Neuronal stem cell (in vitro differentiated cells): ENCODE data around the gene PLXNC1.

Source experiments
- DNase-seq: peaks from one replicate; pipeline ENCODE4 v3.0.0-alpha.2; 2013; ENCODE audit warnings: low spot score
- H2AFZ ChIP-seq: one replicate; pipeline ENCODE4 v1.6.1; 2013; ENCODE audit warnings: mild to moderate bottlenecking, low read length, inconsistent platforms
- H2AK5ac ChIP-seq: 2 replicates; pipeline ENCODE4 v1.6.1; 2013; ENCODE audit warnings: low read depth, mild to moderate bottlenecking, inconsistent platforms, low read length, moderate library complexity, mixed read lengths
- H2BK120ac ChIP-seq: 2 replicates; pipeline ENCODE4 v1.6.1; 2013; ENCODE audit warnings: low read depth, mild to moderate bottlenecking, inconsistent platforms, low read length, moderate library complexity, mixed read lengths
- H2BK12ac ChIP-seq: one replicate; pipeline ENCODE4 v1.6.1; 2013; ENCODE audit warnings: low read length, inconsistent platforms
- H2BK15ac ChIP-seq: 2 replicates; pipeline ENCODE4 v1.6.1; 2013; ENCODE audit warnings: mild to moderate bottlenecking, low read length, inconsistent platforms, mixed read lengths
- H2BK5ac ChIP-seq: one replicate; pipeline ENCODE4 v1.6.1; 2013; ENCODE audit warnings: inconsistent platforms, mild to moderate bottlenecking, low read length, moderate library complexity
- H3K14ac ChIP-seq: one replicate; pipeline ENCODE4 v1.6.1; 2013; ENCODE audit warnings: low read length, inconsistent platforms
- H3K18ac ChIP-seq: 2 replicates; pipeline ENCODE4 v1.6.1; 2013; ENCODE audit warnings: low read length, inconsistent platforms
- H3K23ac ChIP-seq: 2 replicates; pipeline ENCODE4 v1.6.1; 2013; ENCODE audit warnings: low read depth, mild to moderate bottlenecking, mixed read lengths, low read length, inconsistent platforms; ENCODE audit not compliant: poor library complexity
- H3K27ac ChIP-seq: replicated peaks from 3 replicates; pipeline ENCODE4 v1.5.1; 2013; ENCODE audit warnings: low read length, inconsistent platforms
- H3K27me3 ChIP-seq, 3 experiments: 2 replicates each; pipeline ENCODE4 v1.6.1; 2013; ENCODE audit warnings: low read length in 3 of 3, mild to moderate bottlenecking in 2 of 3, inconsistent platforms in 1 of 3, low read depth in 1 of 3, mixed read lengths in 1 of 3, moderate library complexity in 1 of 3; ENCODE audit not compliant: control insufficient read depth in 3 of 3, insufficient read depth in 3 of 3
- H3K36me3 ChIP-seq, 2 donors: replicated peaks in 1 of 2; 2 replicates each; pipeline ENCODE4 v1.6.1; 2013; ENCODE audit warnings: low read length in 2 of 2; ENCODE audit not compliant: control insufficient read depth in 2 of 2, insufficient read depth in 2 of 2
- H3K4ac ChIP-seq: 2 replicates; pipeline ENCODE4 v1.6.1; 2013; ENCODE audit warnings: inconsistent platforms, mild to moderate bottlenecking, low read length, moderate library complexity
- H3K4me1 ChIP-seq, 2 donors: 1 replicate in 1 of 2; 2 replicates in 1 of 2; pipeline ENCODE4 v1.6.1; 2013; ENCODE audit warnings: low read length in 2 of 2, low read depth in 1 of 2; ENCODE audit not compliant: control insufficient read depth in 2 of 2, insufficient read depth in 1 of 2
- H3K4me2 ChIP-seq: one replicate; pipeline ENCODE4 v1.6.1; 2013; ENCODE audit warnings: mild to moderate bottlenecking, low read length, inconsistent platforms; ENCODE audit not compliant: insufficient read depth, poor library complexity, severe bottlenecking
- H3K4me3 ChIP-seq, 2 donors: 2 replicates each; pipeline ENCODE4 v1.5.1; 2013; ENCODE audit warnings: low read length in 2 of 2, mild to moderate bottlenecking in 2 of 2, inconsistent platforms in 1 of 2, moderate library complexity in 1 of 2
- H3K79me1 ChIP-seq: one replicate; pipeline ENCODE4 v1.6.1; 2013; ENCODE audit warnings: low read depth, mild to moderate bottlenecking, inconsistent platforms, low read length, moderate library complexity
- H3K9ac ChIP-seq: one replicate; pipeline ENCODE4 v1.6.1; 2013; ENCODE audit warnings: mild to moderate bottlenecking, low read depth, low read length, inconsistent platforms; ENCODE audit not compliant: poor library complexity
- H3K9me3 ChIP-seq, 2 donors: replicated peaks in 1 of 2; 2 replicates each; pipeline versions ENCODE3 to v1.6.1; 2013; ENCODE audit warnings: low read length in 2 of 2, mild to moderate bottlenecking in 2 of 2, inconsistent platforms in 1 of 2, low read depth in 1 of 2, mixed read lengths in 1 of 2, moderate library complexity in 1 of 2; ENCODE audit not compliant: control insufficient read depth in 2 of 2, insufficient read depth in 1 of 2
- H4K8ac ChIP-seq: one replicate; pipeline ENCODE4 v1.6.1; 2013; ENCODE audit warnings: low read depth, mild to moderate bottlenecking, inconsistent platforms, low read length, moderate library complexity
- H4K91ac ChIP-seq: one replicate; pipeline ENCODE4 v1.6.1; 2013; ENCODE audit warnings: low read length, low read depth, mild to moderate bottlenecking, inconsistent platforms; ENCODE audit not compliant: poor library complexity
- WGBS, 2 donors: extraction: QIAGEN DNeasy Blood & Tissue Kit; methylation state at CpG; one replicate each; pipeline ENCODE4 v1.1.7; 2013; ENCODE audit warnings: missing lambda C conversion rate in 2 of 2, mixed read lengths in 1 of 2; ENCODE audit not compliant: insufficient read length in 2 of 2, insufficient replicate concordance in 1 of 2; ENCODE audit errors: extremely low coverage in 2 of 2; 5-methylcytosine and 5-hydroxymethylcytosine counted together

PLXNC1 gene

GRCh38 chr12:94263905-94264561, 115.7 kb downstream of the PLXNC1 start:
- H3K9me3 ChIP-seq: no peaks in the 10 kb centered on the region

GRCh38 chr12:94264736-94265485, 116.5 kb downstream of the PLXNC1 start:
- no peak overlapping the region for H2BK120ac ChIP-seq
- H3K4ac ChIP-seq: no peak overlapping the region
- no peak overlapping the region for H2AFZ ChIP-seq
- no peak overlapping the region for H3K4me2 ChIP-seq
- H3K18ac ChIP-seq: no peak overlapping the region
- no peak overlapping the region for H4K8ac ChIP-seq
- H2BK12ac ChIP-seq: no peak overlapping the region
- H3K14ac ChIP-seq: no peak overlapping the region
- WGBS, 2 donors: no CpG with 5 or more reads among the region's 19 CpGs
- H2BK15ac ChIP-seq: no peak overlapping the region
- H4K91ac ChIP-seq: no peak overlapping the region
- peaks cover 11 to 28% of the 10 kb centered on the region in 2 donors for H3K4me1 ChIP-seq
- no peaks in the 10 kb centered on the region for H3K9me3 ChIP-seq
- no peak overlapping the region for H2AK5ac ChIP-seq
- H3K36me3 ChIP-seq: peaks cover 3 to 4% of the 10 kb centered on the region in 2 donors
- no peak for DNase-seq
- no peak overlapping the region for H3K4me3 ChIP-seq
- no peak overlapping the region for H3K23ac ChIP-seq
- no peak overlapping the region for H3K9ac ChIP-seq
- H3K79me1 ChIP-seq: no peaks in the 10 kb centered on the region
- H3K27me3 ChIP-seq: no peaks in the 10 kb centered on the region
- no peak overlapping the region for H3K27ac ChIP-seq
- no peak overlapping the region for H2BK5ac ChIP-seq

More at GRCh38 chr12:94263905-94264561, 115.7 kb downstream of the PLXNC1 start:
- H2AK5ac ChIP-seq: no peak overlapping the region
- no peak overlapping the region for H3K4ac ChIP-seq
- no peak for DNase-seq
- no peak overlapping the region for H3K4me2 ChIP-seq
- no peak overlapping the region for H3K23ac ChIP-seq
- H3K27ac ChIP-seq: peak overlapping the region; percentile 19
- H3K4me3 ChIP-seq: no peak overlapping the region
- peak overlapping the region; percentile 53 for H3K18ac ChIP-seq
- no peak overlapping the region for H2BK120ac ChIP-seq
- no peak overlapping the region for H2BK12ac ChIP-seq
- H3K9ac ChIP-seq: no peak overlapping the region
- H4K91ac ChIP-seq: no peak overlapping the region
- no peak overlapping the region for H2AFZ ChIP-seq
- WGBS, 2 donors: no CpG with 5 or more reads among the region's 20 CpGs
- H3K14ac ChIP-seq: no peak overlapping the region
- H3K36me3 ChIP-seq: peaks cover 3 to 4% of the 10 kb centered on the region in 2 donors
- no peak overlapping the region for H2BK15ac ChIP-seq
- H4K8ac ChIP-seq: no peak overlapping the region
- H3K4me1 ChIP-seq: peaks cover 11 to 28% of the 10 kb centered on the region in 2 donors
- no peaks in the 10 kb centered on the region for H3K79me1 ChIP-seq
- H2BK5ac ChIP-seq: peak overlapping the region; percentile 14
- no peaks in the 10 kb centered on the region for H3K27me3 ChIP-seq

DNA sequence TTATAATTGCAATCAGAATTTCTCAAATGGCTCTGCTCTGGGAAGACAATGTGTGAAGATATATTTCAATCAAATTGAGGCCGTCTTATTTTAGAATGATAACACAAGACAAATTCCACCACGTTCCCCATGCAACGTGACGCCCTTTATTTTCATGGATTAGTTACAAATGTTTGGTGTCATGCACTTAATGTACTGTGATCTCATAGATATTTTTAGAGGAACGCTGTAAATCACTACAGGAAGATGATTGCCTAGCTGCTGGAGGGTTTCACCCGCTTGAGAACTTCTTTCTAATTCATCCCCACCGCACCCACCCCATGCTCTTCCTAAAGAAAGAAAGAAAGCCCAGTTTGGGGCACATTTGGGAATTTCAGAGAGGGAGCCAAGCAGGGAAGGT, 117.2 kb downstream of the PLXNC1 start:
- no peak overlapping the region for H3K23ac ChIP-seq
- no peak overlapping the region for H4K91ac ChIP-seq
- H2AFZ ChIP-seq: no peak overlapping the region
- H3K4me3 ChIP-seq: no peak overlapping the region
- no peak overlapping the region for H2BK5ac ChIP-seq
- H3K79me1 ChIP-seq: no peaks in the 10 kb centered on the region
- no CpG with 5 or more reads among the region's 7 CpGs for WGBS, 2 donors
- no peak overlapping the region for H3K4ac ChIP-seq
- H2BK12ac ChIP-seq: no peak overlapping the region
- H3K4me2 ChIP-seq: no peak overlapping the region
- H4K8ac ChIP-seq: no peak overlapping the region
- no peak overlapping the region for H2BK15ac ChIP-seq
- no peak overlapping the region for H3K18ac ChIP-seq
- peaks cover 11 to 26% of the 10 kb centered on the region in 2 donors for H3K4me1 ChIP-seq
- no peak overlapping the region for H3K9ac ChIP-seq
- H3K9me3 ChIP-seq: no peaks in the 10 kb centered on the region
- no peak overlapping the region for H3K14ac ChIP-seq
- DNase-seq: no peak
- H3K27ac ChIP-seq: no peak overlapping the region
- no peak overlapping the region for H2BK120ac ChIP-seq
- peaks cover 2 to 3% of the 10 kb centered on the region in 2 donors for H3K36me3 ChIP-seq
- no peaks in the 10 kb centered on the region for H3K27me3 ChIP-seq
- no peak overlapping the region for H2AK5ac ChIP-seq

- Histone ChIP-seq H3K9ac (no peak overlapping the region), H3K23ac (no peak overlapping the region), H3K4me2 (no peak overlapping the region), H3K79me1 (no peaks in the 10 kb centered on the region), H2AK5ac (no peak overlapping the region), H3K4ac (no peak overlapping the region), H2BK12ac (no peak overlapping the region), H3K4me3 (no peak overlapping the region), H2AFZ (no peak overlapping the region), H3K18ac (no peak overlapping the region), H2BK15ac (no peak overlapping the region), H2BK5ac (no peak overlapping the region), H4K8ac (no peak overlapping the region), H3K27me3 (no peaks in the 10 kb centered on the region), H3K14ac (no peak overlapping the region), H3K36me3 (peaks cover 0 to 3% of the 10 kb centered on the region in 2 donors), H3K27ac (no peak overlapping the region), H2BK120ac (no peak overlapping the region), H4K91ac (no peak overlapping the region), H3K9me3 (no peaks in the 10 kb centered on the region), H3K4me1 (peaks cover 10 to 23% of the 10 kb centered on the region in 2 donors)
- no peak for DNase-seq
- WGBS, 2 donors: no CpG with 5 or more reads among the region's 14 CpGs
Observed at GRCh38 chr12:94265966-94266745, 117.8 kb downstream of the PLXNC1 start.
